NCI-H82 (cell line): ENCODE data around the gene PDE3A.

Experiments used
- DNase-seq: peaks from one replicate; lab custom pipeline; 2025; lab: John Stamatoyannopoulos, UW

The PDE3A gene

DNA sequence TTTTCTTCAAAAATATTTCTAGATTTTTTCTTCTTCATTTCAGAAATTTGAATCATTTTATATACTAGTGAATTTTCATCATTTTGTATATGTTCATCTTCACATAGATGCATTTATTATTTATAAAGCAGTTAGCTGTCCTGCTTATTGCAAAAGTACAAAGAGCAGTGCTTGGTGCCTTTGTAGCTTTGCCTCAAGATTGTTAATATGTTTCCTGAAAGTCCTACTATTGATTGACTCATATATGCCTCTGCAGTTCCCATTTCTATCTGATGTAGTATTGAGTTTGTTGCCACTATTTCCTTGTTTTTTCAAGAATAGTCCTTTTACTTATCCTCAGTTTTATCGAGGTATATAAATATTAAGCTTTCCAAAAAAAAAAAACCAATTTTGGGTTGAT is 89.7 kb downstream of the PDE3A start:
- no peak for DNase-seq

DNA sequence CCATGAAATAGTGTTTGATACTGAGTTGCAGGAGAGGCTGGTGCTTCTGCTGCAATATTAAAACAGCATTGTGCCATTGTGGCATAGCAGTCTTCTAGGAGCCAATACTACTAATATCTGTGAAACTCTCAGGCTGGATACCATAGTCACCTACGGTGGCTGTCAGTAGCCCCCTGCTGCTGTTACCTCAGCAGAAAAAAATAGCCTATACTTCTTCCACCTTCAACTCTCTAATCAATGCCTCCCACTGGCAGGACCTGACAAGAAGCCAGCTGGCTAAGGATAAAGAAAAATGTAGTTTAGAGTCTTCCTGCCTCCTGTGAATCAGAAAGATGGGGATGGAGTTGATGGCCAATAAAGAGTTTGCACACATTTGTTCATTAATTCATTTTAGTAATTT is 91.6 kb downstream of the PDE3A start:
- DNase-seq = no peak

DNA sequence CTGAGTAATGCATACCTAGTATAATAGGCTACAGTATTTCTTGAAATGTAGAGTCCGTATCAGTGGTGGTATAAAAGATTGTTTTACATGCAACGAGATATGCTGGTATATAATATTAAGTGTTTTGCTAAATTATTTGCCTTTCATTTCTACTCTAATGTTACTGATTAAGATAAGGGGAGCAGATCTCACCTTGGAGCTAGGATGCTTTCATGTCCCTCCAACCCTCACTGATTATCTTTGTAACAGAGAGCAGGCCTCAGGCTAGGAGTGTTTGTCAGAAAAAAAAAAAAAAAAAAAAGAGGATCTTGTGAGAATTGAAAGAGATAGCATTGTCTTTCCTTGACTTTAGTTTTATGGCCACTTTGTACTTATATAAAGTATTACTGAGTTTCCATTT is 92.6 kb downstream of the PDE3A start:
- DNase-seq = no peak

DNA sequence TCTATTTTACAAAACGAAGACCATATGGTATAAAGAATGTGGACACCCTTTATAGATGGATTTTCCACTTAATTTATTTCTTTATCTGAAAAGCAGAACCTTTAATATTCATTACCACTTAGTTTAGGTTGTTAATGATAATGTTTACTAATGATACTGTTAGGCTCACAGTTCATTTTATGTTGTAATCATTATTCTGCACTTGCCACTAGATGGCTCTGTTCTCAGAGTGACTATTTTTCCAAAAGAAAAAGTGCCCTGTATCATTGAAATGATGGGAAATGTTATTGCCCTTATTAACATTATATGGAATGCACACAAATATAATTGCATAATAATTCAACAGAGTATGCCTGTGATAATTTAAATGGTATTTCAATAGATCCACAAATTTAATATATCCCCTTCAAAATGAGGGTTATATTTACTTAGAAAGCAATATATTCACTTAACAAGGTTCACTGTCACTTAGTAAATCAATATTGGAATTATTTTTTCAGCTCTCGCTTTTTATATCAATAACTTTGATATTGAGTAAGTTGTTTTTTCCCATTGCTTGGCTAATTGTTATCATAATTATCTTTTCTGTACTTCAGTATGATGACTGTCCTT is 95.7 kb downstream of the PDE3A start:
- peak; percentile 50 for DNase-seq

DNA sequence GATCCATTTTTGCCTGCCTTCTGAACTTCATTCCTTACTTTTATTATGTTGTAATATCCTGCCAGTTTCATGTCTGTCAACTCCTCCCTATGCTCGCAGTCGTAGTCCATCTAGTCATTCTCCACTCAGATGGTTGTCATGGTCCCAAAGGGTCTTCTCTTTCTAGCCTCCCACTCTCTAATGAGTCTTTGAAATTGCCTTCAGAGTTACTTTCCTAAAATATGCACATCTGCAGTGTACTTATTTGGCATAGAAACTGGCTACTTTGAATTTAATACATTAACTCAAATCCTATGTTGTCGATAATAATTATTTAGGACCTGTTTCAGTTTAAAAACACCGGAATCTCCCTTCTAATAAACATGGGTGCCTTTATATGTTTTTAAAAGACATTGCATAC is 101.0 kb downstream of the PDE3A start:
- DNase-seq = no peak

DNA sequence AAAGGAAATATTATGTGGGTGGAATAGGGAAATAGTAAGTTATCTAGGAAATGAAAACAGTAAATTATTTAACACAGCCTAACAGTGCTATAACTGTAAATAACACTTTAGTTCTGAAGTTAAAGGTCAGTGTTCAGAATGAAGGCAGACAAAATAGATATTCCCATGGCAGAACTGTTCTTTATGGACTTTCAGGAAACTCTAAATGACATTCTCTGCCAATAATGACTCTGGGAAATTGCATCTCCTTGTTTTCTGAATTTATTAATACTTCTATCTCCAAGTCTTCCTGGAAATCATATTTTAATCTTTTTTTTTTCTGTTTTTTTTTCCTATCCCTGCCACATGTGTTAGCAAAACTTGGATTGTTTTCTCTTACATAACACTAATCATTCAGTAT is 101.4 kb downstream of the PDE3A start:
- DNase-seq = no peak

DNA sequence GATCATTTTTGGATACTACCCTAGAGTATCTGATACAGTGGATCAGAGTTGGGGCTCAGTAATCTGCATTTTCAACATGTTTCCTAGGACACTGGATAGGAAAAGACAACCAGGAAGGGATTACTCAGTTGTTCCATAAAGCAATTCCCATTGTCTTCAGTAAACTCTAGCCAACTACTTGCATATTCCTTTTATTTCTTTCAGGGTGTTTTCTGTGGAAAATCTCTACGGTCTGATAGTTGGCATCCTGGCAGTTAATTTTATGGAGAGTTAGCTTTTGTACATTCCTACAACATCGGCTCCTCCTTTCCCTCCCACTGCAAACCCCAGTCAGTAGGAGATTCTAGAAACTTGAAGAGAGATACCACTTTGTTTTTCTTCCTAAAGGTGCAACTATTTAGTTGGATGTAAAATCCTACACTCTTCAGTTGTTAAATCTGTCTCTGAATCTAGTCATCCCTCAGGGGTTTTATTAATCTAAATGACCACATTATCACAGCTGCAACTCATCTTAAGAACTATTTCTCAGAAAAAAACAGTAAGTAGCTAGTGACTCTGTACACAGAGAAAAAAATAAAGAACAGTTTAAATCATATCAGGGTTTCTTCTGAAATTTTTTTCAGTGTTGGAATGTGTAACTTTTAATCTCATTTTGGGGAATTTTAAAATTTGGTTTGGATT is 103.9 kb downstream of the PDE3A start:
- no peak for DNase-seq

DNA sequence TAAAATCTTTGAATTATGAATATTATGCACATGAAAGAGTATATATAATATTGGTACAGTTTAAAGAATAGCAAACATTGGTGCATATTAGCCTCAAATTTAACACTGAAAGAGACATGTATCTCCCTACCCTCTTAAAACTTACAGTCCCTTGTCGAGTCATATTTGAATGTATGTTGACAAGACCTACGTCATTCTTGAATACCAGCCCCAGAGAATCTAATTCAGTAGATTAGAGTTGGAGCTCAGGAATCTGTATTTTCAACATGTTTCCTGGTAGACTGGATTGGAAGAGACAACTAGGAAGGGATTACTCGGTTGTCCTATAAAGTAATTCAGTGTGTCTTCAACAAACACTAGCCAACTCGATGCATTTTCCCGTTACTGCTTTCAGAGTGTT is 104.8 kb downstream of the PDE3A start:
- no peak for DNase-seq

DNA sequence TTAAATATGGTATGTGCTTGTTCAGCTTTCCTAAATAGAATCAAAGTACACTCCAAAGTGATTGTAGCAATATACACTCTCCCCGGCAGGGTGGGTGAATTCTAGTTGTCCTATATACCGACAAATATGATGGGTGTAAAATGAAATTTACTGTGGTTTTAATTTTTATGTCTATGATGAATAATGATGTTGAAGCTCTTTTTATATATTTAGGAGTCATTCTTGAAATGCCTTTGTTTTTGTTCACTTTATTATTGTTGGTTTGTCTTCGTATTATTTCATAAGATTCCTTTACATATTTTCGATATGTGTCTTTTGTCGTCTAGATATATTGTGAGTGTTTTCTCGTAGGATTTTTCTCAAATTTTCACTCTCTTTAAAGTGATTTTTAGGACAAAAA is 105.7 kb downstream of the PDE3A start:
- no peak for DNase-seq

DNA sequence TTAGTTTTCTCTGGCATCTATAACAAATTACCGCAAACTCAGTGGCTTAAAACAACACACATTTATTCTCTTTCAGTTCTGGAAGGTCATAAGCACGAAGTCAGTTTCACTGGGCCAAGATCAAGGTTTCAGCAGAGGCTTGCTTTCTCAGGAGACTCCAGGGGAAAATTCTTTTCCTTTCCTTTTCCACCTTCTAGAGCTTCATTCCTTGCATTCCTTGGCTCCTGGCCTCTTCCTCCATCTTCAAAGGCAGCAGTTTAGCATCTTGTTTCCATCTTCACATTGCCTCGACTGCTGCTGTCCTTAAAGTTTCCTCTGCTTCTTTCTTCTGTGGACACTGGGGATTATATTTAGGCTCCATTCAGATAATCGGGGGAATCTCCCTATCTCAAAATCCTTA is 106.1 kb downstream of the PDE3A start:
- DNase-seq = no peak

DNA sequence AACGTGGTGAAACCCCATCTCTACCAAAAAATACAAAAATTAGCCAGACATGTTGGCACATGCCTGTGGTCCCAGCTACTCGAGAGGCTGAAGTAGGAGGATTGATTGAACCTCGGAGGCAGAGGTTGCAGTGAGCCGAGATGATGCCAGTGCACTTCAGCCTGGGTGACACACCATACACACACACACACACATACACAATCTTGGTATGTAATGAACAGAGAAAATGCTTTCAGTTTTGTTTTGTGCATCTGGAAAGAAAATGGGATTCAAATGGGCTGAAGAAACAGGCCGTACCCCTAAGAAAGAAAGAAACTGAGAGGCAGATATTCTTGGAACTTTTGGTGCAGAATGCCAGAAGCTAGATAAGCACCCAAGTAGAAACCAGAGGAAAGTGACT is 107.2 kb downstream of the PDE3A start:
- no peak for DNase-seq

DNA sequence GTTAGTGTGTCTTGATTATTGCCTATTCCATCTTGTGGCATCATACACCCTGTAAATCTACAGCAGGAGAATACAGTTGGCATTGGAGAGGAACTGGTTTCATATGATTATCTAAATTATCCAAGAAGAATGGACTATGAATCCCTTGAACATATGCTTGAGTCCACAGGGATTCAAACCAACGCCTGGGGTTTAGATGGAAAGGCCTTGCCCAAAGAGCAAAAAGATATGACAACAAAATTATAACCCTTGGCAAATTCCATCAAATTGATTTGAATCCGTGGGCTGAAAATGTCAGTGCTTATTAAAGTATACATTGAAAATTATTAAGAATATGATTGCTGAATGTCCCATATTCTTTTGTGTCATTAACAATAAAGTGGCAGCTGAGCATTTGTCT is 108.2 kb downstream of the PDE3A start:
- DNase-seq = peak; percentile 89

DNA sequence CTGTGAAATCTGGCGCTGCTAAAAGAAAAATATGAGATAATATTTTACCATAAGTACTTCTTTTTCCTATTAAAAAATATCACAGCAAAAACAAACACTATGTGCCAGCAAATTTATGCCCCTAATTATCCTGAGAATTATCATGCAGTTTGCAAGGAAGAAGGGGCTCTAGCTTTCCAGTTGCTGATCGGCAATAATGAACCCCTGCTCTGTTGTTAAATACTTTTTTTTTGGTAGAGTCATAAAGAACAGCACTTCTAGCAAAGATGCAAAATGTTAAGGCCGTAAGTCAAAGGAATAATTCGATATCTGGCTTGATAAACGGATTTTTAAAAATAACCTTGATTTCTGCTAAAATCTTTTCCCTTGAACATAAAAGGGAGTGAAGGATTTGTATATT is 108.9 kb downstream of the PDE3A start:
- DNase-seq = peak; percentile 40

DNA sequence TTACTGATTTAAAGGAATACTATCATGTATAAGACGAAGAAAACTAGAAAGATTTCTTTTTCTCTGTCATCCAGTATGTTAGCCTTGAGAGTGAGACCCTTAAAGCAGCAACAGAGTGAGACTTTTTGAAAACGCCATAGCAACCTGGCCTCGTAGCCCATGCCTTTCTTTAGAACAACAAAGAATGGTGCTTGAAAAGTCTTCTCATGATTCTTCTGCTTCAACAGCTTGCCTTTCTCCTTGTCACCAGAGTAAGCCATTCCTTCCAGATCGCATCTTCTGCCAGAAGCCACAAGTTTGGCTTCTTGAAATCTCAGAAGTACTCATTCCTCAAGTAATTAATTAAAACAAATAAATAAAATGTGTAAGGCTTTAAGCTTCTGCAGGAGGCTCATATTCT is 109.3 kb downstream of the PDE3A start:
- peak; percentile 15 for DNase-seq

DNA sequence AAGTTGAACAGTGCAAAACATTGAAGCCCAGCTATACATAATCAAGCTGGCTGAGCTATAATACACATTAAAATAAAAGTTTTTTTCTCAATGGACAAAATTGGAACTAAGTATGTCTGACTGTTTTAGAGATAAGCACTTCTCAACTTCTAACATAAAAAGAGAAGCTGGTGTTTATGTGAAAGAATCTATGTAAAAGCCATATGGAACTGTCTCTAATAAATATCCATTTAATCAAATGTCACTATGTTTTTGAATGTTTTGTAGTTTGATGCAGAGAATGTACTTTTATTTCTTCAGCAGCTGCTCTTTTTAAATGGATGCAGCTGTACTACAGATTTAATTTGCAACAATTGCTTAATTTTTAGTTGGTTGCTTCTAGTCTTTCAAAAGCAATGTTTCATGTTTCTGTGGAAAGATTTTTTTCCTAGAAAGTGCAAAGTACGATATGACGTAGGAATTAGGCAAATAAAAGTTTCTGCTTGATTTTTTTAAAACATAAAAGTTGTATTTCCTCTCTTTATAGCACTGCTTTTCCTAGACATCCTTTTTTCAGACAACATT is 114.2 kb downstream of the PDE3A start:
- DNase-seq = no peak

DNA sequence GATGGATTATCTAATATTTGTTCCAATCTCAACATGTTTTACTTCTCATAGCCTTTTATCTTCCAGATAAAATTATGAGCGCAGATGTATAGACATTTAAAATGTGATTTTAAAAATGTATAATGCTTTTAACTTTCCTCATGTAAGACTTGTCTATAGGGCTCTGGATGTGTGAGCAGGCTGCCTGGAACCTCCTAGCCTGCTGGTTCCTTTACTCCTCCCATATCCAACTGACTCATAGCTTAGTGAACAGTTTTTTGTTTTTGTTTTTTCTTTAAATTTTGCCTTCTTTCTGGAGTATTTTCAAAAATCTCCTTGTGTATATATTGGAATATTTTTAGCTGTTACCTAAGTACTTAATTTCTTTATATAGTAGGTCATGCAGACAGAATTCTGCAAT is 115.4 kb downstream of the PDE3A start:
- DNase-seq = no peak

DNA sequence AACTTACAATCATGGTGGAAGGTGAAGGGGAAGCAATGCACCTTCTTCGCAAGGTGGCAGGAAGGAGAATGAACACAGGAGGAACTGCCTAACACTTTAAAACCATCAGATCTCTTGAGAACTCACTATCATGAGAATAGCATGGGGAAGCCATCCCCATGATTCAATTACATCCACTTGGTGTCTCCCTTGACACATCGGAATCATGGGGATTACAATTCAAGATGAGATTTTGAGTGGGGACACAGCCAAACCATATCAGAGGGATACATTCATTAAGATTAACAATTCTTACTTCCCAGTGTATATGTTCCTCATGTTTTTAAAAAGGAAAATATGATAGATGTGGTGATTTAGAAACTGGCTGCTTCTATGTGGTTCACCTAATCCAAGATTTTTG is 117.9 kb downstream of the PDE3A start:
- DNase-seq = peak; percentile 63

DNA sequence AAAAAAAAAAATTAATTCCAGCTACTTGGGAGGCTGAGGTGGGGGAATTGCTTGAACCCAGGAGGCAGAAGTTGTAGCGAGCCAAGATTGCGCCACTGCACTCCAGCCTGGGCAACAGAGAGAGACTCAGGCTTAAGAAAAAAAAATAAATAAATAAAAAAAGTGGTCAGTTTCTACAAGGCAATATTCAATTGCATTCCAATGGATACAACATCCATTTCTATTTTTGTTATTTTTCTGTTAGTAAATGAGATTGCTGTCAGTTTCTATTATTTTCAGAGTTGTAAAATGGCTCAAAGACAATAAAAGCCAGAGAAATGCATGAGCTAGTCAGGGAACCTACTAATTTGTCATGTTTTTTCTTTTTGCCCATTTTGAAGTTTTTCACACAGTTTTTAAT is 119.2 kb downstream of the PDE3A start:
- DNase-seq = no peak

DNA sequence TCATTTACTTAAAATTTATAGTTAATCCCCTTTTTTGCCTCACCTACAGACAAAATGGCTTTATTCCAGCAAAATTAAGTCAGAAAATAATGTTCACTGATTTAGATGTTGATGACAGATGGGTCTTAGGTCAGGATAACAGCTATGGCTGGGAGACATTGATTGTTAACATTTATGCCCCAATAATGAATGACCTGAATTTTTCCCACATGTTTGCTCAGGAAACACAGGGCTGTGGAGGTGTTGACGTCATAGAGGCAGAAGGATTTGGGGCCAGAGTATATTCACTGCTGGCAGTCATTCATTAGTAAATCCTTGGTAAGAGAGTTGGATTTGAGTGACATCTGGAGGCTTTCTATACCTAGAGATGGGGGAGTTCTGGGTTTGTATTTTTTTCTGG is 121.3 kb downstream of the PDE3A start:
- peak; percentile 68 for DNase-seq

DNA sequence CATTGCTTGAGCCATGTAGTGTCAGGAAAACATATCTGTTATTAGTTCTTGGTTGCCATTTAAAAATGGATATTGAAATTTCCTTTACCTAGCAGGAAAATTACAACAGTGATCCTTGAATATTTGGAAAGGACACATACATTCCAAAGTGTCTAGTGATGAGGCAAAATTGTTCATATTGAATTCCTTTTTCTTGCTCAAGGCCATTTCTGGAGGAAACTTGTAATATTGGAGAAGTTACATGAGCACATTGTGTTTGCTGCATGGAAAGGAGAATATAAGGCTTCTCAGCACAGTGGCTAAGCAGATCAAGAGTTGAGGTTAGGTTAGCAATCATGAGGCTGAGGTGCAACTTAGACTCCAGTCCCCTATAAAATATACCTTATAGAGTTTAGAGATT is 121.9 kb downstream of the PDE3A start:
- DNase-seq = no peak

DNA sequence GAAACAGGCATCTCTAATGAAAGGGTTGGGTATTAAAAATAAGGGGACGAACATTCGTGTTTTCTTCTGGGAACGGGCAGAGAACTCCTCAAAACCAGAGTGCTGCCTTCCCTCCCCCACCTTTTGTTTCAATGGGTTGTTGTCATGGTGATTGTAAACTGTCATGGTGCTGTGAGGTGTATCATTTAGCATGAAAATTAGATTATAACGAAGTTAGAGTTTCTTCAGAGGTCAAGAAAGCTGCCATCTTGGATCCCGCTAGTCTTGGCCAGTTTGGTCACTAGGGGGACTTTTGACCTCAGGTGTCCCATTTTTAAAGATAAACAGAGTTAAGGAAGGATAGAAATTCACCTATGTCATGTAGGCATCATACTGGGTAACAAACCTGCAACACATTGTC is 123.0 kb downstream of the PDE3A start:
- no peak for DNase-seq

DNA sequence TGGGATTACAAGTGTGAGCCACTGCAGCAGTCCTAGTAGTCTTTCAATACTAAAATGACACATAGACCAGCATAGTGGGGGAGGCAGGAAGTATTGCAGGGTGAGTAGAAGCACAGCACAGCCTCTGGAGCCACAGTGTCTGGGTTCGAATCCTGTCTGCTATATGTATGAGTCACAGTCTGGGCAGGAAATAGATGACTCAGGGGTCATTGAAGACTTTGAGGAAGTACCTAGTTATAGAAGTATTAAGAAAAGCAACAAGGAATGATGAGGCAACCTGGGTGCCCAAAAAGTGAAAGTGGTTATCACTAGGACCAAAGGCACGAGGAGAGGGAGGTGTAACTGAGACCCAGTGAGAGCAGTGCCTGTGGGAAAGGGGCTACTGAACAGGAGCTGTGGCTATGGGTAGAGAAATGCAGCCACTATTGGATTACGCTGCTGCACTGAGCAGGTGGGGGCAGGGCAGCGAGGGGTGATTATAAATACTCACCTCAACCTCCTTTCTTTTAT is 124.0 kb downstream of the PDE3A start:
- DNase-seq = peak; percentile 53

DNA sequence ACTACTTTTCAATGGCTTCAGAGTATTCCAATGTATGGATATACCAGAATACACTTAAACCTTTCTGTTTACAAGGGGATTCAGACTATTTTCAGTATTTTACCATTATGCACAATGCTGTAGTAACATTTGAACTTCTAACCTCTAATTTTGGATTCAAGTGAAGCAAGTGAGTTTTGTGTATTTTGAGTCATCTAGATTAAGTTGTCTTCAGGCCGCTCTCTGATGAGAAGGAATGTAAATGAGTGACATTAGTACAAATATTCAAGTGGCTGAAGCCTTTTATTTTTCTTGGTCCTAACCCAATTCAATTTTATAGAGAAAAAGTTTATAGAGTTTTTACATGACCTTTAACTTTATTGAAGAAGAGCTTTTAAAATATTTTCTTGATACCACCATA is 125.6 kb downstream of the PDE3A start:
- DNase-seq = no peak

DNA sequence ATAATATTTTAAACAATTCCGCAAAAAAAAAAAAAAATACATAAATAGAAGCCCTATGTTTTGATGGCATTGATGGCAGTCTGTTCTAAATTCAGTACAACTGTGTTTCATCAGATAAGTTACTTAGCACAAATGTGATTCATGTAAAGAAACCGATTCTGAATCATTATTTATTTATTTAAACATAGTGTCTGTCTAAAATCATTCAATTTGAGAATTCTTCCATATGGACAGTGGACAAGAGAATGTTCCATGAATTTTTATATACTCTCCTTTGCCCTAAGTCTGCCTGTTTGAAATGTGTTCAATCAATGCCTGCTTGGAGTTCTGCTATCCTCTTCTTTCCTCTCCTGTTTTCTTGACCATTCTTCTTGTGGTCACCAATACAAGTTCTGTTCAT is 126.5 kb downstream of the PDE3A start:
- no peak for DNase-seq
